Neural progenitor cell (in vitro differentiated cells): Measurements from ENCODE around the gene BGN.

ENCODE experiments used
- CTCF ChIP-seq: fragments of 200-600 bp; sonication (generic); IDR thresholded peaks from 2 replicates; pipeline ENCODE4 v1.5.1; 2017; ENCODE audit warnings: antibody characterized with exemption, mild to moderate bottlenecking
- EZH2 ChIP-seq: fragments of 200-600 bp; sonication (generic); IDR thresholded peaks from 2 replicates; pipeline ENCODE4 v1.6.1; 2017; ENCODE audit warnings: antibody characterized with exemption, mild to moderate bottlenecking, moderate library complexity
- EZH2phosphoT487 ChIP-seq: fragments of 200-600 bp; sonication (generic); IDR thresholded peaks from 2 replicates; pipeline ENCODE4 v1.6.1; 2017; ENCODE audit warnings: antibody characterized with exemption

GRCh38 chrX:153457136-153457825, 37.5 kb upstream of the BGN start:
- TF ChIP-seq CTCF (no peak), EZH2phosphoT487 (no peak), EZH2 (no peak)
